Measurements from ENCODE around the gene HDAC9. TPM values are rescaled to one million over a fixed set of nuclear protein-coding genes. Genes with fewer than 3 reads are reported as not detected.

The HDAC9 gene
- total RNA-seq, 1 donor from 2014 or later: 3.6 TPM

DNA sequence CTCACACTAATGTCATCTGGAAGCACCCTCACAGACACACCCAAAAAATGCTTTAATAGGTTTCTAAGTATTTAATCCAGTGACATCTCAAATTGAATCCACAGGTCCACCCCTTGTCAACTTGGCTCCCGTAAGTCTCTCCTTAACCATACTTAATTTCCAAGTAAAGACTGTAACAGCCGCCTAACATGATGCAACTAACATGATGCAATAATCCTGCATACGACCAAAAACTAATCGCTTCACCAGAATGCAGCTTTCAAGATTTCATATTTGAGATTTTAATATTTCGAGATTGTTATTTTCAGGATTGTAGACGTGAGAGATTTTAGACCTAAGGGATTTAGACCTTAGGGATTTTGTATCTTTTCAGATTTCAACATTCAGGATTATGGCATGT is 3.7 kb upstream of the HDAC9 start:
- Mint-ChIP-seq H3K9me3 (ENCODE audit: low read depth) (no peaks in the 10 kb centered on the region), H3K4me1 (ENCODE audit: low read depth) (peaks cover 14% of the 10 kb centered on the region), H3K36me3 (ENCODE audit: insufficient read depth) (no peaks in the 10 kb centered on the region), H3K4me3 (ENCODE audit: low read depth) (no peak overlapping the region), H3K27ac (no peak overlapping the region), H3K27me3 (peaks cover 9% of the 10 kb centered on the region)
- no peak for DNase-seq (ENCODE audit: low spot score, unreplicated experiment)
- TF ChIP-seq, protein P1, sequence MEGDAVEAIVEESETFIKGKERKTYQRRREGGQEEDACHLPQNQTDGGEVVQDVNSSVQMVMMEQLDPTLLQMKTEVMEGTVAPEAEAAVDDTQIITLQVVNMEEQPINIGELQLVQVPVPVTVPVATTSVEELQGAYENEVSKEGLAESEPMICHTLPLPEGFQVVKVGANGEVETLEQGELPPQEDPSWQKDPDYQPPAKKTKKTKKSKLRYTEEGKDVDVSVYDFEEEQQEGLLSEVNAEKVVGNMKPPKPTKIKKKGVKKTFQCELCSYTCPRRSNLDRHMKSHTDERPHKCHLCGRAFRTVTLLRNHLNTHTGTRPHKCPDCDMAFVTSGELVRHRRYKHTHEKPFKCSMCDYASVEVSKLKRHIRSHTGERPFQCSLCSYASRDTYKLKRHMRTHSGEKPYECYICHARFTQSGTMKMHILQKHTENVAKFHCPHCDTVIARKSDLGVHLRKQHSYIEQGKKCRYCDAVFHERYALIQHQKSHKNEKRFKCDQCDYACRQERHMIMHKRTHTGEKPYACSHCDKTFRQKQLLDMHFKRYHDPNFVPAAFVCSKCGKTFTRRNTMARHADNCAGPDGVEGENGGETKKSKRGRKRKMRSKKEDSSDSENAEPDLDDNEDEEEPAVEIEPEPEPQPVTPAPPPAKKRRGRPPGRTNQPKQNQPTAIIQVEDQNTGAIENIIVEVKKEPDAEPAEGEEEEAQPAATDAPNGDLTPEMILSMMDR (IDR thresholded peaks at IDR 0.05; ENCODE audit: unreplicated experiment): no peak

DNA sequence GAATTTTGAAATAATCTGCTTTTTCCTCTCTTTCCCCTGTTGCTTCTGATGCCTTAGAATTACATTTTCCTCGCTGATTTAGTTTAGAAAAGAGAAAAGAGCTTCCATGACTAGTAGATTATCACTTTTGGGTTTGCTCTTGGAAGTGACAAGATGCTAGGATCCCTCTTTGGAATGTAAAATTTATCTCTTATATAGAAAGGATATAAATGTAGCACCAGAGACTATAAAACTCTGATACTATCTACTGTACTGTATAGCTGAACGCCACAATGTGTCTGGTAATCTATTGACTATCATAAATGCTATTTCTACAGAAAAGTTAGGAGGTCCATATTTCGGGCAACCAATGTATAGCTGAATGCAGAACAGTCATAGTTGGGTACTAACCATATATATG is 1.1 kb upstream of the HDAC9 start:
- no peaks in the 10 kb centered on the region for H3K9me3 Mint-ChIP-seq (ENCODE audit: low read depth)
- H3K27ac Mint-ChIP-seq: no peak overlapping the region
- H3K36me3 Mint-ChIP-seq (ENCODE audit: insufficient read depth): no peaks in the 10 kb centered on the region
- H3K4me1 Mint-ChIP-seq (ENCODE audit: low read depth): peaks cover 23% of the 10 kb centered on the region
- H3K27me3 Mint-ChIP-seq: peaks cover 9% of the 10 kb centered on the region
- TF ChIP-seq, protein P1 (IDR thresholded peaks at IDR 0.05; ENCODE audit: unreplicated experiment): no peak
- no peak for DNase-seq (ENCODE audit: low spot score, unreplicated experiment)
- no peak overlapping the region for H3K4me3 Mint-ChIP-seq (ENCODE audit: low read depth)

DNA sequence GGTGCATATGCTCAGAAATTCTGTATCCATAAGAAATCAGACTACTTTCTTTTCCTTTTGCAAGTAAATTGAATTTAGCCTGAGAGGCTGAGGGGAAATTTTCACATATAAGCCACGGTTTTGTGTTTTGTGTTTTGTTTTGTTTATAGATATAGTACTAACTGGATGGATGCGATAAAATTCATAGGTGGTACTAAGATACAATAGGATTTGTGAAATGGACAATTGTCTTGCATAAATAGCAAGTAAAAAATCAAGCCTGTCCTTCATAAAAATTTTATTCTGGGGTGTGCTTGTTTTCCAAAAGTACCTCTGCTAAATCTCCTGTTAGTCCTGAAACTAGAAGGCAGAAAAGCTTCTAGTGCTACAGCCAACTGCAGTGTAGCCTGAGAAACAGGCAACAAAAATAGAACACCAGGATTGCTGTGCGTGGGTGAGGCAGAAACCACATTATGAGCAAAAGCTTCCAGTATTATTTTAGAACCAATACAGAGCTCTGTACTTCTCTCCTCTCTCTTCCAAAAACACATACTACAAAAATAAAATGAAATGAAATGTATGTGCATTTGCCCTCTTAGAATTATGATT is 634 bp upstream of the HDAC9 start:
- peak overlapping the region; percentile 7 for H3K27ac Mint-ChIP-seq

DNA sequence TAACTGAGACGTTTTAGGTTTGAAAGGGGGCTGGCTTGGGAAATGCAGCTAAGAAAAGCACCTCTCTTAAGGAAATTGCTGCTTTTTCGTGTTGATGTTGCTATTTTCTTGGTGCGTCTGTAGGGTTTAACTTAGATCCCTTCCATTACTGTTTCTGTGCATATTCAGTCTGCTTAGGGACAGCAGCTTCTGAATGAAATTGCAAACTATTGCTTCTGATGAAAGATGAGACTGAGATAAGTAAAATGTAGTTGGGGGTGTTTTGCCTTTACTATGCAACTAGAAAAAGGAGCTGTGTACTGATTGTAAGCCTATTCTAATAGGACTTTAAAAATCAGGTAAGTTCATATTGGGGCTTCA is 772 bp downstream of the HDAC9 start:
- H3K9me3 Mint-ChIP-seq (ENCODE audit: low read depth): no peaks in the 10 kb centered on the region
- peak overlapping the region; percentile 62 for H3K4me3 Mint-ChIP-seq (ENCODE audit: low read depth)
- no peaks in the 10 kb centered on the region for H3K36me3 Mint-ChIP-seq (ENCODE audit: insufficient read depth)
- H3K27ac Mint-ChIP-seq: no peak overlapping the region
- TF ChIP-seq, protein P1 (IDR thresholded peaks at IDR 0.05; ENCODE audit: unreplicated experiment): no peak
- H3K27me3 Mint-ChIP-seq: peaks cover 12% of the 10 kb centered on the region
- no peak for DNase-seq (ENCODE audit: low spot score, unreplicated experiment)
- peaks cover 22% of the 10 kb centered on the region for H3K4me1 Mint-ChIP-seq (ENCODE audit: low read depth)

More for the DNA sequence above, 634 bp upstream of the HDAC9 start:
- no peak for DNase-seq (ENCODE audit: low spot score, unreplicated experiment)
- Mint-ChIP-seq H3K4me1 (ENCODE audit: low read depth) (peaks cover 22% of the 10 kb centered on the region), H3K4me3 (ENCODE audit: low read depth) (no peak overlapping the region), H3K9me3 (ENCODE audit: low read depth) (no peaks in the 10 kb centered on the region), H3K27me3 (peaks cover 9% of the 10 kb centered on the region), H3K36me3 (ENCODE audit: insufficient read depth) (no peaks in the 10 kb centered on the region)
- TF ChIP-seq, protein P1 (IDR thresholded peaks at IDR 0.05; ENCODE audit: unreplicated experiment): no peak

DNA sequence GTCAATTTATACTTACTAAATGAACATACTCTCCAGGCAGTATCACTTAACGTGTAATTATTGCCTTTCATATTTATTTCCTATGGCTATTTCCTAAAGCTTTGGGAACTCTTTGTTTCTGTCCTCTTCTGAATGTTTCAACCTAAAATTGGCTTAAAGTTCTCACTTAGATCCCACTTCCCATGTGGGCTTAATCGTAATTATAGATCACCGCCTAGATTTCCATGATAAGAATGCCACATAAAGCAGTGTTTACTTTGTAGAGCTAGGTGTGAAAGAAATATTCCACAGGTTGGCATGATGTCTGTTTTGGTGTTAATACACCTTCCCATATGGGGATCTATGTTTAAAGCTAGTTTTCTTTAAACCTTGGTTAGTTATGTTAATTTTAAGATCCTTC is 1.5 kb downstream of the HDAC9 start:
- H3K36me3 Mint-ChIP-seq (ENCODE audit: insufficient read depth): no peaks in the 10 kb centered on the region
- no peaks in the 10 kb centered on the region for H3K9me3 Mint-ChIP-seq (ENCODE audit: low read depth)
- peaks cover 22% of the 10 kb centered on the region for H3K4me1 Mint-ChIP-seq (ENCODE audit: low read depth)
- TF ChIP-seq, protein P1 (IDR thresholded peaks at IDR 0.05; ENCODE audit: unreplicated experiment): no peak
- H3K27me3 Mint-ChIP-seq: peaks cover 12% of the 10 kb centered on the region
- no peak for DNase-seq (ENCODE audit: low spot score, unreplicated experiment)
- no peak overlapping the region for H3K4me3 Mint-ChIP-seq (ENCODE audit: low read depth)
- H3K27ac Mint-ChIP-seq: no peak overlapping the region

All from progenitor cell of endocrine pancreas (in vitro differentiated cells).